H54 (cell line): ENCODE results near the gene ACSS3.
"Not testable (repeated sequence)": the region's sequence is repeated elsewhere in the genome, so short reads cannot be mapped to it uniquely, and the experiment has no call there.

Experiments used
- DNase-seq: peaks from one replicate; pipeline ENCODE4 v3.0.0; 2011; ENCODE audit warnings: low spot score, mixed read lengths; ENCODE audit not compliant: insufficient read length
- FAIRE-seq: peaks from 3 replicates; lab custom pipeline; 2011; peaks lifted over from hg19 to GRCh38; lab: Jason Lieb, UNC
- POLR2A ChIP-seq: IDR thresholded peaks from 2 replicates; pipeline ENCODE4 v1.6.1; 2011; ENCODE audit warnings: low read depth, mild to moderate bottlenecking, low read length

ACSS3 gene

DNA sequence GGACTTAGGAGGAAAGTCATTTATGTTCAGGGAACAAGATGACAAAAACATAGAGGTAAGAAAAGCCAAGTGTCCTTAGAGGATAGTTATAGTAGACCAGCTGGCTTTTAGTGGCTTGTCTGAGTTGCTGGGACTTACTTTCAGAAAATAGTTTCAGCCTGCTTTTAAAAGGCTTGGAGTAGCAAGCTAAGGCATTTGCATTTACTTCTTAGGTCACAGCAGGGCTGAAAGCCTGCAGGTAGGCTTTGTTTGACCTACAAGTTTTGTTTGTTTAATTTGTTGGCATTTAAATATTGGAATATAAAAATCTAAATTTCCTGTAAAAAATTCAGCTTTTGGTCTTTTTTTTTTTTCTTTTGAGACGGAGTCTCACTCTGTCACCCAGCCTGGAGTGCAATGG is 5.1 kb downstream of the ACSS3 start:
- FAIRE-seq (no peak), DNase-seq (no peak)
- no peak for TF ChIP-seq POLR2A

DNA sequence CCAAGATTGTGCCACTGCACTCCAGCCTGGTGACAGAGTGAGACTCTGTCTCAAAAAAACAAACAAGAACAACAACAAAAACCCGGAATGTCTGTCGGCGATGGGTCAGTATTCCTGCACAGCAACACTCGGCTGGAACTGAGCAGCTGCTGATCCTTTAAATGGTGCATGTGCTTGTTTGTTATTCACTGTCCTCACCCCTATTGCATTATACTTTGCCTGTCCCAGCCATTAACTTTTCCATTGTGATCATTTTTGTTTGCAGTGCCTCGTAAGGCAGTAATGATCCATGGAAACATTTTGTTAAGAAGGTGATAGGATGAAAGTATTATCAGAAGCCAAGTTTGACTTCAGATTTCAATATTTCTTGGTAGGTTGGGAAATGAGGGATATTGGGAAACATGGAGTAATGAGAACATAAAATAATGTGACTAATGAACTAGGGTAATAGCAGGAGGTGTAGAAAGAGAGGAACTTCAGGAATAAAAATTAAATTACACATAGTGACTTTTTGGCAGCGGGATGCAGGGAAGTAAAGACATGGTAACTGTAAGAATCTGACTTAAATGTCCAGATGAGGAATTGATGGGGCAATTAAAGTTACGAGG is 6.1 kb downstream of the ACSS3 start:
- no peak for DNase-seq
- peak; percentile 80 for FAIRE-seq
- no peak for TF ChIP-seq POLR2A

DNA sequence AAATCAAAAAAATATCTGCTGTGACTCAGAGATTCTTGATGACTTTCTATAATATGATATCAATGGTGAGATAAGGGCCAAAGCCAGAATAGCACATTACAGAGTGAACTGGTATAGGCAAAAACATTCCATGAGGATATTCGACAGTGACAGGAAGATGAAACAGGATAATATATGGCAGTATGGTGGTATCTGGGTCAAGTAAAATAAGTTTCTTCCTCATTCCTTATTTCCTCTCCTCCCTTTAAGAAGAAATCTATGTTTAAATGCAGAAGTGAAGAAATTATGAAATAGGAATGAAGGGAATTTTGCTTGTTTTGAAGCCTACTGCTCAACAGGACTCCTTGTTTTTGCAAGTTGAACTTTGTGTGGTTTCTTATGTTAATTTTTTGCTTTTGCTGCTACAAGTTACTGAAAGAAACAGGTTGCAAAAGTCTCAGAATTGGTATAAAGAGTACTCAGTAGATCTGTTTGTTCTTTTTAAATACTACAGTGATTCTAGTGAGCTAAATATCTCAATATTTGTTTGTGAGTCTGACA is 7.0 kb downstream of the ACSS3 start:
- no peak for TF ChIP-seq POLR2A
- FAIRE-seq (no peak), DNase-seq (no peak)

DNA sequence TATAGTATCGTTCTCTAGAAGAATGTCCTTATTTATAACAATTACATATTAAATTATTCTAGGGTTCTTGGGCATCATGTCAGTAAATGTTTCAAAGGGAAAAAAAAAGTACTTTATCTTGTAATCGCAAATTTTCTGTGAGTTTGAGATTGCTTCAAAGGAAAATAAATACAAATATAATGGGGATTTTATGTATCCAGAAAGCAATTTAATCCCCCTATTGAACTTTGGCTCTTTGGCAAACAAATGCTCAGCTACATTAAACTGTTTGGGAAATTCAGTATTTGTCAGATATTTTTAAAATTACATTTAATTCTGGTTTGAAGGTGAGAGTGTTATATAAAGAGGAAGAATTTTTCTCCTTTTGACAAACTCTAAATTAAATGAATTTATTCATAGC is 8.0 kb downstream of the ACSS3 start:
- FAIRE-seq: no peak
- no peak for DNase-seq
- no peak for TF ChIP-seq POLR2A

DNA sequence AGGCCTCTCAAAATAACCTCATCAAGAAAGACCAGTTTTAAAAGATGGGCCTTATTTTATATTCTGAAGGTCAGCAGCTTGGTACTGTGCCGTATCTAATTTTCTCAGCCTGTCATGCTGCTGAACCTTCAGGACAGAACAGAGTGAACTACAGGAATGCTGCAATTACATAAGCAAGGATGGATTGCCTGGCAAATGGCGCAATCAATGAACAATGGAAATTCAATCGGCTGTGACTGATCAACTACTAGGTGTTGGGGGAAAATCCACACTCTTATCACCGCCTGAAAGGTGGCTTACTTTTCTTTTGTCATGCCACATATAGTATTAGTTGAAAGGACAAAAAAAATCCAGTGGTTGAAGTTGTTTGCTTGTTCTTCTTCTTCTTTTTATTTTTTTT is 8.5 kb downstream of the ACSS3 start:
- TF ChIP-seq POLR2A: no peak
- DNase-seq (no peak), FAIRE-seq (no peak)

DNA sequence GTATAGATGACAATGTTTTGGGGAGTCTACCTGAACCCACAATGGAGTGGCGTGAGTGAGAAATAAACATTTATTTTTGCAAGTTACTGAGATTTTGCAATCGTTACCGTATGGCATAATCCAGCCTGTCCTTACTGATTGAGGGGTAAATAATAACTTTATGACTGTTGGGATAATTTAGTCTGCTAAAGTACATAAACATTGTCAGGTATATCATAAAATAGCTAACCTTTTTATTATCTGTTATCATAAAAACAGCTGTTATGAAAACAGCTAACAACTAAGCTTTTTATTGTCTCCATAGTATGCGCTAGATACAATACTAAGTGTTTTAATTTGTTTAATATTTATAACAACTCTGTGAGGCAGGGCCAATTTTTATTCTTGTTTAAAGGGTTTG is 10.3 kb downstream of the ACSS3 start:
- FAIRE-seq: no peak
- no peak for DNase-seq
- TF ChIP-seq POLR2A: no peak

DNA sequence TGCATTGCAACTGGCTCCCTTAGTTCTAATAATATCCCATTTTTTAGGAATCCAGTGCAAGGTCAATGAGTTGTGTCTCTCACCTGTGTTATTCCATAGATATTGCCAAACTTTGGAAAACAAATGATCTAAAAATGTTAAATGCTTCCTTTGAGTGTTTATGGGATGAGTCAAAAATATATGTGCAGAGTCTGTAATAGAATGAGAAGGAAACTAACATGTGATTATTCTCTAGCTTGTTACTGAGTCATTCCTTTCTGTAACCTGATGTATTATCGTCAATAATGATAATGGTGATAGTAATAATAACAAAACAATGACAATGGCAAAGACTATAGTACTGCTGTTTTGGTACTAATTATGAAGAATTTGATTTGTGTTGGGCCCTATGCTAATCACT is 11.5 kb downstream of the ACSS3 start:
- FAIRE-seq: peak; percentile 20
- DNase-seq: no peak
- TF ChIP-seq POLR2A: no peak

DNA sequence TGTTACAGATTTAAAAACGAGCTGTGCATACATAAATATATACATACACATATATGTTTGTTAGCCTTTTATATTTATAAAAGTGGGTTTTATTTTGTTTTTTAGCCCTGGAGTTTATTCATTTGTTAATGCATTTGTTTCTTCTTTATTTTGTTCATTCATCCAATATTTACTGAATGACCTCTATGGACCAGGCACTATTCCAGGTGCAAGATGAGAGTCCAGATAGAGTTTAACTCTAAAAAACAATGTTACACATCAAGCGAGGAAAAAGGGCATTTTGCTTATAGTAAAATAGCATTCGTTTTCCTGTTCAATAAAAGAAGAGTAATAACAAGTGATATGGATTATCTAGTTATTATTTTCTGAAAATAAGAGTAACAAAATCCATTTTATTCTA is 14.2 kb downstream of the ACSS3 start:
- FAIRE-seq (no peak), DNase-seq (no peak)
- TF ChIP-seq POLR2A: no peak

DNA sequence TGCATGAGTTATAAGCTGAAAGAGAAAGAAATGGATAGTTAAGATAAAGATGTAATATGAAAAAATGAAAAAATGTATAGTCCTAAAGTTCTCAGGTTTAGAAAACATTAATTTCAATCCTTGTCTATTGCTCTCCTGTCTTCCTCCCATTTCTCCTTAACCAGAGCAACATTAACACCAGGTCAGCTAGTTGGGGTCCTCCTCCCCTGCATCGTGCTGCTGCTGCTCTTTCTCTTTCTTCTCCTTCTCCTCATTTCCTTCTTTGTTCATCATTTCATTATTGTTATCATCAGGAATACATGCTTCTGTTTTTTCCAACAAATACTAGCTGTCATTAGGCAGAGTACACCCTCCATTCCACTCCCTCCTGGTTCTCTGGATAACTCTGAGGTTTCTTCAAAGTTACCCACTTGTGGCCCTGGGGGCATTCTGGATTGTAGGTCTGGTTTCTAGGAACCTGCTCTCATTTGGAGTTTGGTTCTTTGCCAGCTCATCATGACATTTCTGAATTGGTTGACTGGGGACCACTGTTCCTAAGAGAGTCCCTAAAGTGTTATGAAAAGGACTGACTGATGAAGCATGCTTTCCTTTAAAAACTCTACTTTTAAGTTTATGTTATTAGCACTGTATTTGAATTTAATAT is 17.0 kb downstream of the ACSS3 start:
- DNase-seq (no peak), FAIRE-seq (no peak)
- no peak for TF ChIP-seq POLR2A

DNA sequence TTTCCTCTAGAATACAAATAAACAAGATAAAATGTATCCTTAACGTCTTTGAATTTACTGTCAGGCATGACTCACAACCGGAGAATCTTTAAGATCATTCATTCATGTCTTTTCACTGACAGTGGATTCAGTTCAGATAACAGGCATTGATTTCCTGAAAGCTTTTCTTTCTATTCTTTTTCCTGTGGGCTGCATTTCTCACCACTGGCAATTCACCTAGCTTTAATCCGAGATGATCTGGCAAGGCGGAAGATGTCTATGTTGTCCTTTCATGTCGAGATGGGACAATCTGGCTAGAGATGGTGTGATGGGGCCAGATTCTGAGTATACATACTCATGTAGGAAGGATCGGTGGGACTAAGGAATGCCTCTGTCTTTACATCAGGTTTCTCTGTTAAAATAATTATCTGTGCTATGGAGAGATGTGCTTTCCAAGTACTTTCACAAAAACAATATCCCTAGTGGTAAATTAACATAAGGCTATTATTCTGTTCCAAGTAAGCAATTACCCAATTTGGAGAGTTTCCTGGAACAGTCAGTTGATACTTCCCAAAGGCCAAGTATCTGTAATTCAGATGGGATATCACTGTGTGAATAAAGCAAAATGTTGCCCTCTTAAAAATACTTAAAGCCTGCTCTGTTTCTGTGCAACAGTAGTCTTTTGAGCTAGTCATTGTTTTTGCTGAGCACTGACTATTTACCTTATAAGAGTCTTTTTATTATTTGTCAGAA is 17.8 kb downstream of the ACSS3 start:
- FAIRE-seq (no peak), DNase-seq (no peak)
- no peak for TF ChIP-seq POLR2A

DNA sequence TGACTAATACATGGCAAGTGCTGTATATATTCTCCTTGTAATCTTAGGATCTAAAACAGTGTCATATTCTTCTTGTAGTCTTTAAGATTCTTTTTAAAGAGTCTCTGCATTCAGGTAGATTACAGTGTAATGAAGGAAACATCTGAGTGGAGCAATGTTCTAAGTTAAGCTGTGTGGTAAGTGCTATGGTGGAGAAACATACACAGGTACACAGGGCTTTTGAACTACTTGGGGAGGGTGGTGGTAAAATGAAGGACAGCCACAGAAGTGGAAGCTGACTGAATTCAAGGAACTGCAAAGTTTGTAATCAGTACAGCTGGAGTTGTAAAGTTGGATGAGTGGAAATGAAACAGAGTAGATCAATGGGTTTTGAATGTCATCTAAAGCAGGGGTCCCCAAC is 27.8 kb downstream of the ACSS3 start:
- FAIRE-seq (no peak), DNase-seq (no peak)
- no peak for TF ChIP-seq POLR2A

DNA sequence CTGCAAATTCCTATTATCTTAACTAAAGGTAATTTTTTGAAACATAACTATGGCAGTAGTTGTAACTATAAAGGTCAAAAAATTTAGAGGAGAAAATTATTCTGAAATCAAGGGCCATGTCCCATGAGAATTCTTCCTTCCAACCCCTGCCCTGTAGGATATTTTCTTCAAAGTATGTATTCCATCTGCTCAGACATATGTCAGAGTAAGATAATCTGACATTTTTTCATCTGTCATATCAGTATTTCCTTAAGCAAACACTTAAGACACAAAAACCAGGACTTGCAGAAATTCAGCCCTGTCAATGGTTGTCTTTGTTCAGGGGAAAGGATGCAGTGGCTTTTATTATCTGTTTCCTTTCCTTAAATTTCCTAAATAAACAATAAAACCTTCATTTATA is 36.3 kb downstream of the ACSS3 start:
- no peak for DNase-seq
- no peak for TF ChIP-seq POLR2A
- no peak for FAIRE-seq

DNA sequence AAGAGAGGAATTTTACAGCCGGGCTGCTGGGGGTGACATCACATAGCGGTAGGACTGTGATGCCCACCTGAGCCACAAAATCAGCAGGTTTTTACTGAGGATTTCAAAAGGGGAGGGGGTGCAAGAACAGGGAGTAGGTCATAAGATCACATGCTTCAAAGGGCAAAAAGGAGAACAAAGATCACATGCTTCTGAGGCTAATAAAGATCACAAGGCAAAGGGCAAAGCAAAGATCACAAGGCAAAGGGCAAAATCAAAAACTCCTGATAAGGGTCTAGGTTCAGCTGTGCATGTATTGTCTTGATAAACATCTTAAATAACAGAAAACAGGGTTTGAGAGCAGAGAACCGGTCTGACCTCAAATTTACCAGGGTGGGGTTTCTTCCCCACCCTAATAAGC is 41.2 kb downstream of the ACSS3 start:
- not testable (repeated sequence) for DNase-seq, FAIRE-seq

DNA sequence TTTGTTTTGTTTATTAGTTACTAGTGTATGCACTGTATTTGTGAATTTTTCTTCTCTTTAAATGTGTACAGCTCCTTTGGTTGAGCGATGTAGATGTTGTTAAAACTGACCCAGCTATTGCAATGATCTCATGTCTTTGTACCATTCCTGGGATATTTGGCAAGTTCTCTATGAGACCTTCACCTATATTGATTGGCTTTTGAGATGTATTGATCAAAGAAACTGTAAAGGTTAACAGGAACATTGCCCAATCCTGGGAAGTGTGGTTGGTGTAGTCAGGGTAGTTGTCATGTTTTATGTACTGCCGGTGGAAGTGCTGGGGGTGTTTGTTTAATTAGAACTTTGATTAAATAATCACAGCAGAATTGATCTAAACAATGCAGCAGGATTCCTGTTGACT is 43.1 kb downstream of the ACSS3 start:
- no peak for DNase-seq
- FAIRE-seq: no peak
- no peak for TF ChIP-seq POLR2A
